ENCODE data around the gene CRYBG2. TPM values are rescaled to one million over a fixed set of nuclear protein-coding genes. Genes with fewer than 3 reads are reported as not detected.

The CRYBG2 gene
- total RNA-seq, 1 experiment from 2014 or later, result 6.4 TPM

DNA sequence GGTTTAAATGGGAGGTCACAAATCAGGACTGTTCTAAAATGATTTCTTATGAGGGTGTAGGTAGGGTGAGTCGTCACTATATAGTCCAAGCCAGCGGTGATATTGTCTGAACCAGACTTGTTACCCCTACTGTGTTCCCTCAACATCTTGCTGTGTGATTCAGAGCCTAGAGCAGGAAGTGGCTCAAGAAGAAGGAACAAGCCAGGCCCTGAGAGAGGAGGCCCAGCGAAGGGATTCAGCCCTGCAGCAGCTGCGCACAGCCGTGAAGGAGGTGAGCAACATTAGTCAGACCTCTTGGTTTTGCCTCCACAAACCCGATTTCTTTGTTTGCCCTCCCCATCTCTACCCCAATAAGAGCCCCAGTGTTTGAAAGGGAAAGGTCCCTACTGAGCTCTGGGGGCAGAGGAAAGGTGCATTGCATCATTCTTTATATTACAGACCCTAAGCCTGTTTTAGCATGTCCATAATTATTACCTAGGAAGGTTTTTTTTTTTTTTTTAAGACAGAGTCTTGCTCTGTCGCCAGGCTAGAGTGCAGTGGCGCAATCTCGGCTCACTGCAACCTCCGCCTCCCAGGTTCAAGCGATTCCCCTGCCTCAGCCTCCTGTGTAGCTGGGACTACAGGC, 79.0 kb downstream of the CRYBG2 start:
- Mint-ChIP-seq H3K4me1 (ENCODE audit: low read depth, unreplicated experiment) (peaks cover 52% of the 10 kb centered on the region), H3K27me3 (ENCODE audit: unreplicated experiment) (no peaks in the 10 kb centered on the region), H3K27ac (ENCODE audit: unreplicated experiment) (no peak overlapping the region), H3K9me3 (ENCODE audit: low read depth, unreplicated experiment) (no peaks in the 10 kb centered on the region), H3K4me3 (ENCODE audit: low read depth, unreplicated experiment) (no peak overlapping the region), H3K36me3 (ENCODE audit: insufficient read depth, unreplicated experiment) (peaks cover 53% of the 10 kb centered on the region)
- intact Hi-C loops (cut with micrococcal nuclease; ENCODE audit: unreplicated experiment), result loop anchor here (2.0 to 10.0 kb wide), 3 partner anchors 46 to 120 kb away; no protein-coding TSS in a partner anchor
- no peak for DNase-seq
- no TSS peak for BruUV-seq (replicated peaks)
- CTCF ChIA-PET, result interaction anchor here (1.1 kb wide), 1 partner anchor 47 kb away, joined by 6 read pairs; no protein-coding TSS in a partner anchor
- TF ChIP-seq, protein P1, sequence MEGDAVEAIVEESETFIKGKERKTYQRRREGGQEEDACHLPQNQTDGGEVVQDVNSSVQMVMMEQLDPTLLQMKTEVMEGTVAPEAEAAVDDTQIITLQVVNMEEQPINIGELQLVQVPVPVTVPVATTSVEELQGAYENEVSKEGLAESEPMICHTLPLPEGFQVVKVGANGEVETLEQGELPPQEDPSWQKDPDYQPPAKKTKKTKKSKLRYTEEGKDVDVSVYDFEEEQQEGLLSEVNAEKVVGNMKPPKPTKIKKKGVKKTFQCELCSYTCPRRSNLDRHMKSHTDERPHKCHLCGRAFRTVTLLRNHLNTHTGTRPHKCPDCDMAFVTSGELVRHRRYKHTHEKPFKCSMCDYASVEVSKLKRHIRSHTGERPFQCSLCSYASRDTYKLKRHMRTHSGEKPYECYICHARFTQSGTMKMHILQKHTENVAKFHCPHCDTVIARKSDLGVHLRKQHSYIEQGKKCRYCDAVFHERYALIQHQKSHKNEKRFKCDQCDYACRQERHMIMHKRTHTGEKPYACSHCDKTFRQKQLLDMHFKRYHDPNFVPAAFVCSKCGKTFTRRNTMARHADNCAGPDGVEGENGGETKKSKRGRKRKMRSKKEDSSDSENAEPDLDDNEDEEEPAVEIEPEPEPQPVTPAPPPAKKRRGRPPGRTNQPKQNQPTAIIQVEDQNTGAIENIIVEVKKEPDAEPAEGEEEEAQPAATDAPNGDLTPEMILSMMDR (IDR thresholded peaks at IDR 0.05; ENCODE audit: unreplicated experiment), result no peak

Other genes with a start within 250 kb of the CRYBG2 start
- 11.4 and 11.9 TPM in 2 replicates for gene PDIK1L, start 242.3 kb downstream of the CRYBG2 start, total RNA-seq (2022)
- not detected in 2 replicates for gene FAM110D, start 195.1 kb downstream of the CRYBG2 start, total RNA-seq (2022)
- gene C1orf232, start 185.2 kb downstream of the CRYBG2 start, total RNA-seq (2022), result not detected in 2 replicates
- gene ZNF593, start 184.2 kb downstream of the CRYBG2 start, total RNA-seq (2022), result 22.2 and 23.1 TPM in 2 replicates
- not detected in 2 replicates for gene ZNF593OS, start 182.3 kb downstream of the CRYBG2 start, total RNA-seq (2022)
- gene CNKSR1, start 176.6 kb downstream of the CRYBG2 start, total RNA-seq (2022), result 28.1 and 30.6 TPM in 2 replicates
- gene CATSPER4, start 163.5 kb downstream of the CRYBG2 start, total RNA-seq (2022), result not detected in 2 replicates
- 19.9 and 24.6 TPM in 2 replicates for gene CEP85, start 119.9 kb downstream of the CRYBG2 start, total RNA-seq (2022)
- gene SH3BGRL3, start 74.0 kb downstream of the CRYBG2 start, total RNA-seq (2022), result 74.6 and 107 TPM in 2 replicates
- 24.0 and 32.0 TPM in 2 replicates for gene UBXN11, start 47.5 kb downstream of the CRYBG2 start, total RNA-seq (2022)
- gene CD52, start 36.2 kb downstream of the CRYBG2 start, total RNA-seq (2022), result not detected in 2 replicates
- not detected in 2 replicates for gene ZNF683, start 18.6 kb upstream of the CRYBG2 start, total RNA-seq (2022)
- not detected in 2 replicates for gene LIN28A, start 56.7 kb upstream of the CRYBG2 start, total RNA-seq (2022)
- 32.8 and 42.8 TPM in 2 replicates for gene DHDDS, start 78.2 kb upstream of the CRYBG2 start, total RNA-seq (2022)
- gene HMGN2, start 118.3 kb upstream of the CRYBG2 start, total RNA-seq (2022), result 269 and 290 TPM in 2 replicates
- gene RPS6KA1, start 175.6 kb upstream of the CRYBG2 start, total RNA-seq (2022), result 25.8 and 28.1 TPM in 2 replicates

Data from Calu3 (cell line).